22Rv1 (cell line): ENCODE data around the gene NUDT4B.
"Not testable (repeated sequence)": the region's sequence is repeated elsewhere in the genome, so short reads cannot be mapped to it uniquely, and the experiment has no call there.

Experiments
- ZFX ChIP-seq: fragments of 450-650 bp; IDR thresholded peaks from 2 replicates; pipeline ENCODE4 v1.6.1; 2017; ENCODE audit warnings: antibody characterized with exemption, borderline replicate concordance
- TF ChIP-seq, protein P1 (sequence below): fragments of 450-650 bp; IDR thresholded peaks from 2 replicates; pipeline ENCODE4 v1.5.1; 2017; ENCODE audit warnings: mild to moderate bottlenecking

DNA sequence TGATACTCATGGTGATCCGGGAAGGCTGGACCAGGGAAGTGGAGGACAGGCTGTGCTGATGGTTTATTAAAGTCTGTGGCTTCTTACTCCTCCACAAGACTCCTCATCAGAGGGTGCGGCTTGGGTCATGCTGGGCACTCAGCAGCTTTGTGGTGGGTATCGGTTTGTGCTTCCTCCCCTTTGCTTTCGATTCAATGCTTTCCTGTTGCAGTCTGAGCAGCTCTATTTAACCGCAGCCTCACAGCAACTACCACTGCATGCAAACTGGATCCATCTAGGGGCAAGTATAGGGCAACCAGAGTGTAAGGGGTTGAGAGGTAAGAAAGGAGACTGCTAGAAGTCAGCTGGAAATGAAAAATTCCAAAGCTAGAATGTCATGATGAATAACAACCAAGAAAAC lies 9.8 kb downstream of the NUDT4B start:
- TF ChIP-seq, protein P1, sequence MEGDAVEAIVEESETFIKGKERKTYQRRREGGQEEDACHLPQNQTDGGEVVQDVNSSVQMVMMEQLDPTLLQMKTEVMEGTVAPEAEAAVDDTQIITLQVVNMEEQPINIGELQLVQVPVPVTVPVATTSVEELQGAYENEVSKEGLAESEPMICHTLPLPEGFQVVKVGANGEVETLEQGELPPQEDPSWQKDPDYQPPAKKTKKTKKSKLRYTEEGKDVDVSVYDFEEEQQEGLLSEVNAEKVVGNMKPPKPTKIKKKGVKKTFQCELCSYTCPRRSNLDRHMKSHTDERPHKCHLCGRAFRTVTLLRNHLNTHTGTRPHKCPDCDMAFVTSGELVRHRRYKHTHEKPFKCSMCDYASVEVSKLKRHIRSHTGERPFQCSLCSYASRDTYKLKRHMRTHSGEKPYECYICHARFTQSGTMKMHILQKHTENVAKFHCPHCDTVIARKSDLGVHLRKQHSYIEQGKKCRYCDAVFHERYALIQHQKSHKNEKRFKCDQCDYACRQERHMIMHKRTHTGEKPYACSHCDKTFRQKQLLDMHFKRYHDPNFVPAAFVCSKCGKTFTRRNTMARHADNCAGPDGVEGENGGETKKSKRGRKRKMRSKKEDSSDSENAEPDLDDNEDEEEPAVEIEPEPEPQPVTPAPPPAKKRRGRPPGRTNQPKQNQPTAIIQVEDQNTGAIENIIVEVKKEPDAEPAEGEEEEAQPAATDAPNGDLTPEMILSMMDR, result not testable (repeated sequence)
- TF ChIP-seq ZFX, result not testable (repeated sequence)
